GM13976 (cell line): ENCODE data around the gene CYP4A22.

Source experiments
- DNase-seq: peaks from one replicate; pipeline ENCODE4 v3.0.0; 2012; ENCODE audit warnings: low spot score
- CTCF ChIP-seq: IDR thresholded peaks from 2 replicates; pipeline ENCODE4 v1.5.1; 2012; ENCODE audit warnings: borderline replicate concordance, mild to moderate bottlenecking; ENCODE audit not compliant: insufficient read depth; ENCODE audit errors: extremely low read depth, missing control alignments, control extremely low read depth
- in situ Hi-C: fragments of 300-500 bp; cut with MboI; formaldehyde crosslinking; loops from one replicate; pipeline ENCODE4 v1.12.0; 2022; ENCODE audit warnings: low sequenced_read_pairs, mixed read lengths, inconsistent platforms; ENCODE audit not compliant: unreplicated experiment

CYP4A22 gene

DNA sequence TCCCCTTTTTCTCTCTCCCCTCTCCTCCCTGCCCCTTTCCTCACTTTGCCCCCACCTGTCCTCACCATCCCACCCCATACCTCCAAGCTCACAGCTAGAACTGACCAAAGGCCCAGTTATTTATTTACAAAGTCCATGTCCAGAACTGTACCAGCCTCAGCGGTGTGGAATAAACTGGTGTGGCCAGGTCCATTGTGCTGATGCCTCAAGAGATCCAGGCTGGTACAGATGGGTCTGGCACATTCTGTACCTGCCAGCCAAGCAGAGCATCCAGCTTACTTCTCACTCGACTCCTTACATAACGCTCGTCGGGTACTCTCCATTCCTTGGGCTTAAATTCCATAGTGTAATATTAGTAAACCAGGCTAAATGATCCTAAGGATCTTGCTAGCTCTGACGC, 40.8 kb downstream of the CYP4A22 start:
- DNase-seq, result no peak
- in situ Hi-C loops, result loop anchor here (25.0 kb wide), 1 partner anchor 534 kb away; no protein-coding TSS in a partner anchor

DNA sequence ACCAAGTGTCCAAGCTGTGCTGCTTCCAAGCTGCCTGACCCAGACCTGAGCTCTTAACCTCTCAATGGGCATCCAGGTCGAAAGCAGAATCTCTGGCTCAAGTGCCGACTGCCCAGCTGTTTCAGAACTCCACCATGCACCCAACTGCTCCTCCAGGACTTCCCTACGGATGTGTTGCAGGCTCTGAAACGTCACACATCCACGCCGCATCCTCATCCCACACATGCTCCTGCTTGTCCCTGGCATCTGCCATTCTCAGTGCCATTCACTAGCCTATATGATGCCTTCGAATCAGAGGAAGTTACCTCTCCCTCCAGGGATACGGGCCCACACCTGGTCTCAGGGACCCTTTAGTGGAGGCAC, 41.4 kb downstream of the CYP4A22 start:
- TF ChIP-seq CTCF, result no peak
- no peak for DNase-seq
- in situ Hi-C loops, result loop anchor here (25.0 kb wide), 1 partner anchor 534 kb away; no protein-coding TSS in a partner anchor

More for the DNA sequence above, 40.8 kb downstream of the CYP4A22 start:
- no peak for TF ChIP-seq CTCF

- peak; percentile 94 for TF ChIP-seq CTCF
- in situ Hi-C loops, result loop anchor here (25.0 kb wide), 1 partner anchor 533 kb away; no protein-coding TSS in a partner anchor
- DNase-seq, result peak; percentile 91
Observed at GRCh38 chr1:47179017-47179987, 42.1 kb downstream of the CYP4A22 start.

- in situ Hi-C loops, result loop anchor here (25.0 kb wide), 1 partner anchor 532 kb away; no protein-coding TSS in a partner anchor
- TF ChIP-seq CTCF, result no peak
- no peak for DNase-seq
Observed at GRCh38 chr1:47179988-47180563, 42.8 kb downstream of the CYP4A22 start.

DNA sequence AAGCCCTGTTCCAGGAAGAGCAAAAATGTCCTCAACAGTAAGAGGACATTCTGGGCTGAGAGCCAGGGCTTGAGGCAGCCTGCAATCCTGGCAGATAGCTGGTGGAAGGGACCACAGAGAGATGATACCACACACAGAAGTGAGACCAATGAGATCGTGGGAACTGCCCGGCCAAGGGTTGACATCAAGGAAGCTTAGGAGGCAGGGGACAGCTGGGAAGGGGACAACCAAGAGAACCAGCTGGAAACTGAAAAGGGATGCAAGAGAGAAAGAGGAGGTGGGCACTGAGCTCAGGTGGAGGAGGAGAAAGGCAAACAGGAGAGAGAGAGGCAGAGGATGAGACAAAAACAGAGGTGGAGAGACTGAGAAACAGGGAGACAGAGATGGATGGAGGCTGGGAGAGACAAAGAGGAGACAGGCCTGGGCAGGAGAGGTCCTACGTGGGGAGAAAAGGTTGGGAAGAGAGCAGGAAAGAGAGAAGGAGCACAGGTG, 43.4 kb downstream of the CYP4A22 start:
- no peak for DNase-seq
- in situ Hi-C loops, result loop anchor here (25.0 kb wide), 1 partner anchor 532 kb away; no protein-coding TSS in a partner anchor
- no peak for TF ChIP-seq CTCF
